Measurements from ENCODE around the gene NFKB1.
"Not testable (repeated sequence)": the region's sequence is repeated elsewhere in the genome, so short reads cannot be mapped to it uniquely, and the experiment has no call there.

The NFKB1 gene

DNA sequence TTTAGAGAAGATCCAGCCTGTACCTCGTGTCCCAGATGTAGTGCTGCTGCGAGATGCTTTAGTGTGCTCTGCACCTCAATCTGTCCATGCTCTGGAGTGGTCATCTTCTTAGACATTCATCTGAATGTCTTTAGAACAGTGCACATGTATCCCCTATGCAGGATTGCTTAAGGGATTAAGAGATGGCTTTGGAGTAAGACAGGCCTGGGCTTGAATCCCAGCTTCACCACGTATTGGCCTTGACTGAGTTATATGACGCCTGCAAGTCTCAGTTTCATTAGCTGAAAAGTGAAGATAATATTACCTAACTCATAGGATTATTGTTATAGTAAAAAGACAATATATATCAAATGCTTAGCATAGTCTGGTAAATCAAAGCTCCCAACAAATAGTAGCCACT lies 98.3 kb downstream of the NFKB1 start:
- DNase-seq (ENCODE audit: low read depth), result no peak

DNA sequence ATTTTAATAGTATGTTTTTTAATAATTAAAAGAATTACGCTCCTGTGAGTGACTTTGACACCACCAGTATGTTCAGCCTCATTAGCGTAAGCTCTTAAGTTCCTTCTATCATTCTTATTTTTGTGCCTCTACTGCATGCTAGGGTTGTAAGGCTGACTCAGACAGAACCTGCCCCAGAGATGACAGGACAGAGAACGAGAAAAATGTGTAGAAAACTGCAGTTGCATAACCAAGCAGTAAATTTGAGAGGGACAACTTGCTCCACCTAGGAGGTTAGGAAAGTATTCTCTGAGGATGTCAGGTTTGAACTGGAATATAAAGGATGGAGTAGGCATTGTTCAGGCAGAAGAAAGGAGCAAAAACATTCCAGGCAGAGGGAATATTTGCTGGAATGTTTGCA lies 98.7 kb downstream of the NFKB1 start:
- DNase-seq (ENCODE audit: low read depth), result no peak

DNA sequence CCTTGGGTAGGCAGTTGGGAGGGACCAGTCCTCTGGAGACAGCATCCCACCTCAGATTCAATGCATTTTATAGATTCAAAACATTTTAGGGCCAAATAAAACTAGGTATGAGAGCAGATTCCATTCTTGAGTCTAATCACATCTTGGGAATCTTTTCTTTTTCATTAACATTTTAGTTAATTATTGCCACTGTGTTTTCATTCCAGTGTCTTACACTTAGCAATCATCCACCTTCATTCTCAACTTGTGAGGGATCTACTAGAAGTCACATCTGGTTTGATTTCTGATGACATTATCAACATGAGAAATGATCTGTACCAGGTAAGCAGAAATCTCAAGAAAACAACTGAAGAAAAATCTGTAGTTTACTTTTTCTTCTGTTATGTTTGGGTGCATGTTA lies 99.5 kb downstream of the NFKB1 start:
- DNase-seq (ENCODE audit: low read depth), result no peak

DNA sequence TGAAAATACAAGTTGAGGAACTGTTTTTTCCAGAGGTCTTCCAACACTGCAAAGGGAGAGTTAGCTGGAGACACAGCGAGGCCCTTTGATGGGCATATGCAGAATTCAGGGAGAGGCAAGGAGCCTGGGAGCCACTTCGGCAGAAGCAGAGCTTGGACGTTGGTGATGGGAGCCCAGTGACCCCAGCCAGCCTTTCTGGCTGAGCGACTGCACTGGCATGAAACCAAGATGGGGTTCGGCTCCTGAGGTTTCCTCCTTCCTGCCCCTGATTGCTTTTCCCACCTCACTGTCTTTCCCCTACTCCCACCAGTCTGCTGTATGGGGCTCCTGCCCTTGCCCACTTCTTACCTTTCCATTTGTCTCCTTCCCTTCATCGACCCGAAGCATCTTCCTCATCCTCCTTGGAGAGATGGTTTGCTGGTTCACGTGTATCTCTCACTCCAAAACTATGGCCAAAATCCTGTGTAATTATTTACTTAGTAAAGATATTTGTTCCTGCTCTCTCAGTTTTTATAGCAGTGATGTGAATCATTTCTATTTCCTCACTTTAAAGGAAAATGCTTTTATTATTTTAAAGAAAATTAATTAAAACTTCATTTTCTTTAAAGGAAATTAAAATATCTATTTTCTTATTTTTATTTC lies 100.5 kb downstream of the NFKB1 start:
- no peak for DNase-seq (ENCODE audit: low read depth)

DNA sequence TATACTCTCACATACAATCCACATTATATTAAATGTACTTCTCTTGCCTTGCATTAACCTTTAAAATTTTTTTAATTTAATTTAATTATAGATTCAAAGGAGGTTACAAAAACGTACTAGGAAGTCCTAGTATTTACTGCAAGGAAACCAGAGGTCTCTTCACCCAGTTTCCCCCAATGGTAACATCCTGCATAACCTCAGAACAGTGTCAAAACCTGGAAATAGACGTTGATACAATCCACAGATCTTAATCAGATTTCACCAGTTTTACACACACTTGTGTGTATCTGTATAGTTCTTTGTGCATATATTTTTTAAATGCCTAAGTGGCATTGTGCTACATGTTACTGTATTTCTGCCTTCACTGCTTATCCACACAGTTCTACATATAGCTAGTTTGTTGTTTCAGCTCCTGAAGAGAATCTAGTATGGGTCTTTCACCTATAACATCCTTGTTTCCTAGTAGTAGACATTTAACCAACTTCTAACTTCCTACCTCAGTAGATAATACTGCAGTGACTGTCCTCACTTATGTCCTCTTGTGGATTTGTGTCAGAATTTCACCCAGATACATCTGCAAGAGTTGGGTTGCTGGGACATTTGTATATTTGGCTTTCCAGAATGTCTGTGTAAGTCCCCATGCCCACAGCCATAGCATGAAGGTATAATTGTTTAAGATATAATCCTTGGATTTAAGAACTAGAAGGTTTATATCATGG lies 103.2 kb downstream of the NFKB1 start:
- DNase-seq (ENCODE audit: low read depth), result no peak

DNA sequence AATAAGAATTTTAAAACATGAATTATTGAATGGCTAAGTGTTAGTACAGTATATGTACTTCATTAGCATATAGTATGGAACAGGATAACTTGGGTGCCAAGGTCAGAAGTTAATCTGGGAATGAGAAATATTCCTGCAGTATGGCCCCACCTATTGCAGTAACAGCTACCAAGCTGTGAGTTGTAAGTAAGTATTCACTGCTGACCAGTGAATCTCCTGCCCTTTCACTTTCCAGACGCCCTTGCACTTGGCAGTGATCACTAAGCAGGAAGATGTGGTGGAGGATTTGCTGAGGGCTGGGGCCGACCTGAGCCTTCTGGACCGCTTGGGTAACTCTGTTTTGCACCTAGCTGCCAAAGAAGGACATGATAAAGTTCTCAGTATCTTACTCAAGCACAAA lies 105.1 kb downstream of the NFKB1 start:
- DNase-seq (ENCODE audit: low read depth), result no peak

DNA sequence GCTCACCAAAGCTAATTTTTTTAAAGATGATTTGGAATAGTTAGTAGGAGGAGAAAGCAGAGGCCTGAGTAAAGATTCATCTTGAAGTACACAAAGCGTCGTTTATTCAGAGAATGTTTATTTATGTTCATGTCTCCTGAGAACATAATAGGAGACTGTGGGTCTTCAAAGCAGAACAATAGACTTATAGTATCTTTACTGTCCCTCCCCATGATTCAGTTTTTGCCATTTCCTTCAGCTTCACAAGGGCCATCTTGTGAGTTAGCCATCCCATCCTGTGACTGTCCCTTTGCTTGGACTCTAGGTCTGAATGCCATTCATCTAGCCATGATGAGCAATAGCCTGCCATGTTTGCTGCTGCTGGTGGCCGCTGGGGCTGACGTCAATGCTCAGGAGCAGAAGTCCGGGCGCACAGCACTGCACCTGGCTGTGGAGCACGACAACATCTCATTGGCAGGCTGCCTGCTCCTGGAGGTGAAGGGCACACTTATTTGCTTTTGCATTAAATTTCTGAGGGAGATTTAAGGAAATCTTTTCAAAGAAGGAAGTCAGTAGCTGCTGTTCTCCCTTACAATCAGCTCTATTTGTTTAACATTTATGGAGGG lies 105.8 kb downstream of the NFKB1 start:
- DNase-seq (ENCODE audit: low read depth), result no peak

DNA sequence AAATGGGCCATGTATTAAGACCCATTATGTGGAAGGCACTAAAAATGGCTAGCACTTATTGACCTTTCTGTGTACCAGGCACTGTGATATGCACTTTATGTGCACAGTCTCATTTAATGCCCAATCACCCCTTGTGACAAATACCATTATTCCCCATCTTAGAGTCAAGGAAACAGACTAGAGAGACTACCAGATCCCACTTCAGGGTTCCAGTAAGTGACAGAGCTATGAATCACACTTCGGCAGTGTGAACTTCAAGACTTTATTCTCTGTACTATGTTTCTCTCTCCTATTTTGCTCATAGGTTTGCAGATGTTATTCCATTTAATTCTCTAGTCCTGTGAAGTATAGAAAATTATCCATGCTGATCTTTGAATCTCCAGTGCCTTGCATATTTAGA lies 107.0 kb downstream of the NFKB1 start:
- no peak for DNase-seq (ENCODE audit: low read depth)

DNA sequence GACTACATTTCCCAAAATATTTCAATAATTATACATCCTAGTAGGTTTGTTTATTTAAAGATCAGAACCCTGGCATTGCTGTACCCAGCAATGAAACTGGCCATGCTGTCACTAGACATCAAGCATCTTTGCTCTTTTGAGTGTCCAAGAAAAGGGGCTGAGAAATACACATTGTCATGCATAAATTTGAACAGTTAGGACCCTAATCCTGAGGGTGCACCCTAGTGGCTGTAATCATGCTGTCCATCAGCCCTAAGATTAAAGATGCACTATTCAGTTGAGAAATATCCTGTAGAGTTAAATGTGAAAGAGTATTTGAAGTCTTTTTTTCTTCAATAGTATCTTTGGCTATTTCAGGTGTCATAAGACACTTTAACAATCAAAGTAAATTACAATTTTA lies 108.8 kb downstream of the NFKB1 start:
- DNase-seq (ENCODE audit: low read depth), result no peak

DNA sequence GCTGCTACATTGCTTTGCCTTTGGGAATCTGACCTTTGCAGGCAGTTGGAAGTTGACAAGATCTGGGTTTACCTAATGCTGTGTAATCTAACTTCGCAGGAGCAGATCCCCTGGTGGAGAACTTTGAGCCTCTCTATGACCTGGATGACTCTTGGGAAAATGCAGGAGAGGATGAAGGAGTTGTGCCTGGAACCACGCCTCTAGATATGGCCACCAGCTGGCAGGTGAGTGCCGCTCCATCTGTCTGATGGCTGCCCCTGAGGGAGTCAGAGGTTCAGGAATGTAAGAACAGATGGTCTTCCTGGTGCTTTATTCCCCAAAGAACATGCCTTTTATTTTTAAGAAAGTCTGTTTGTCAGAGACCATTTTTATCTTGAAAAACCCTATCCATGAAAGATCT lies 109.3 kb downstream of the NFKB1 start:
- no peak for DNase-seq (ENCODE audit: low read depth)

DNA sequence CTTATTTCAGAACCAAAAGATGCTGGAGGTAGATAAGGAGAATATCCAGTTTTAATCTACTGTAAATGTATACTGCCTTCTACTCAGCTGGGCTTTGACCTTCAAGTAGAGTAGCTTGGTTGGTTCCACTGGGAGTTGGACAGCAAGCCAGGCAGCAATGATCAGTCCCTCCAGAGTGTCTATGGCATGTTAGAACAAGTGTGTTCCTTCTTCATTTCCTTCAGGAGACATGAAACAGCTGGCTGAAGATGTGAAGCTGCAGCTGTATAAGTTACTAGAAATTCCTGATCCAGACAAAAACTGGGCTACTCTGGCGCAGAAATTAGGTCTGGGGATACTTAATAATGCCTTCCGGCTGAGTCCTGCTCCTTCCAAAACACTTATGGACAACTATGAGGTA lies 111.1 kb downstream of the NFKB1 start:
- DNase-seq (ENCODE audit: low read depth), result no peak

DNA sequence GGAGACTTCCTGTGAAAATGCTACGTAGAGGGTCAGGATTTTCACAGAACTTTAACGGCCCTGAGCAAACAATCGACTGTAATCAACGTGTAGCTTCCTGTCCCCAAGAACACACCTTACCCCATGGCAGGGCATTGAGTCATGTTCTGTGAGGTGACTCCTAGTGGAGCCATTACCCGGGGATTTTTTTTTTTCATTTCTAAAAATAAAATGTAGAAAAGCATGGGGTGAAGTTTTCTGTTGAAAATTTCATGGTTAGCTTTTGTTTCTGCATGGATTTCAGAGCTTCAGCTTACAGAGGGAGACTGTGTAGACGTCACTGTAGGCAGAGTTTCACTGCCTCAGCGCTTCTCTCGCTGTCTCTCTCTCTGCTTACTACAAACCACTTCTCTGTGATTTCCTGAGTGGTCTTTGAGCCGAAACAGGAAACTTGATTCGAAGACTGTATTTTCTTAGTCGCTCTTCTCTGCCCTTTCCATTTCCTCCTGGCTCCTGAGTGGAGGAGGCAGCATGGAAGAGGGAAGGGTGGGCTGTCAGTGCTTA lies 111.7 kb downstream of the NFKB1 start:
- DNase-seq (ENCODE audit: low read depth), result no peak

DNA sequence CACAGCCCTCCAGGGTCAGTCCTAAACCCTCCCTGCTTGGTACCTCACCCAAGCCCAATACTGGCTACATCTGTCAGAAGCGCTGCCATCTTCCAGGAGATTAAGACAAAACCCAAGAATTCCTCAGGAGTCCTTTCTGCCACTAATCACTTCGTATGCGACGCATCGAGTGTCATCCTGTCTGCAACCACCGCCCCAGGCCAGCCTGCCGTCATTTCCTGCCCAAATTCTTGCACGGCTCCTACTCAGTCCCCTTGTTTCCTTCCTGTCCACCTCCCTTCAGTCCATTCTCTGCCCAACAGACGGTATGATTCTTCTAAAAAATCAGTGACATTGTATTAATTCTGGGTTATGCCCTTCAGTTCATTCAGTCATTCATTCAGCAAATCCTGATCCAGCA lies 113.6 kb downstream of the NFKB1 start:
- no peak for DNase-seq (ENCODE audit: low read depth)

DNA sequence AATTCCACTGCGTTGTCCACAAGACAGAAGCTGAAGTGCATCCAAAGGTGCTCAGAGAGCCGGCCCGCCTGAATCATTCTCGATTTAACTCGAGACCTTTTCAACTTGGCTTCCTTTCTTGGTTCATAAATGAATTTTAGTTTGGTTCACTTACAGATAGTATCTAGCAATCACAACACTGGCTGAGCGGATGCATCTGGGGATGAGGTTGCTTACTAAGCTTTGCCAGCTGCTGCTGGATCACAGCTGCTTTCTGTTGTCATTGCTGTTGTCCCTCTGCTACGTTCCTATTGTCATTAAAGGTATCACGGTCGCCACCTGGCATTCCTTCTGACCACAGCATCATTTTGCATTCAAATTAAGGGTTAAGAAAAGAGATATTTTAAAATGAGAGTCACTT lies 115.5 kb downstream of the NFKB1 start:
- DNase-seq (ENCODE audit: low read depth), result no peak

DNA sequence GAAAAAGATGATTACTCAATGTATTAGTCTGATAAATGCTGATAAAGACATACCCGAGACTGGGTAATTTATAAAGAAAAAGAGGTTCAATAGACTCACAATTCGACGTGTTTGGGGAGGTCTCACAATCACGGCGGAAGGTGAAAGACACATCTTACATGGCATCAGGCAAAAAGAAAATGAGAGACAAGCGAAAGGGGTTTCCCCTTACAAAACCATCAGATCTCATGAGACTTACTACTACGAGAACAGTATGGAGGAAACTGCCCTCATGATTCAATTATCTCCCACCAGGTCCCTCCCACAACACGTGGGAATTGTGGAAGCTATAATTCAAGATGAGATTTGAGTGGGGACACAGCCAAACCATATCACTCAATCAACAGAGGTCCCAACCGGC lies 117.9 kb downstream of the NFKB1 start:
- not testable (repeated sequence) for DNase-seq (ENCODE audit: low read depth)

DNA sequence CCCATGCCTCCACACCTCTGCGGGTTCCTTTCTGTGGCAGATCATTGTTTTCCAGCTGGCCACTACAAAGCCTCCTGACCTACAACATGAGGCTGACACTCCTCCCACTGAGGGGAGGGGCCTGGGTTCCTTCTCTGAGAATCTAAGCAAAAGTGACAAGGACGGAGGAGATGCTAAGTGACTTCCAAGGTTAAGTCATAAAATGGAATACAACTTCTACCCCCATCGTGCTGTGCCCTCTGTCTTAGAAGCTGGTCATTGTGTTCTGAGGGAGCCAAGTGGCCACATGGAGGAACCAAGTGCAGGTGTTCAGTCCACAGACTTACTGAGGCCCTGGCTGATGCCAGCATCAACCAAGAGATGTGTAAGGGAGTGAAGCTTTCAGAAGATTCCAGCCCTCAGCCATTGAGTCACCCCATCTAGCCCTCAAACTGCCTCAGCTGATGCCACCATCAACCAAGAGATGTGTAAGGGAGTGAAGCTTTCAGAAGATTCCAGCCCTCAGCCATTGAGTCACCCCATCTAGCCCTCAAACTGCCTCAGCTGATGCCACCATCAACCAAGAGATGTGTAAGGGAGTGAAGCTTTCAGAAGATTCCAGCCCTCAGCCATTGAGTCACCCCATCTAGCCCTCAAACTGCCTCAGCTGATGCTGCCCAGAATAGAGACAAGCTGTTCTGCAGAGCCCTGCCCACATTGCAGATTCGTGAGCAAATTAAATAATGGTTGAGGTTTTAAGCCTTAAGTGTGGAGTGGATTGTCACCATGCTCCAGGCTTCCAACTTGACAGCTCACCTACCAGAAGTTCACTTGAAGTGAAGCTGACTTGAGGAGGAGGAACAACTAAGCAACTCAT lies 118.8 kb downstream of the NFKB1 start:
- DNase-seq (ENCODE audit: low read depth), result not testable (repeated sequence)

DNA sequence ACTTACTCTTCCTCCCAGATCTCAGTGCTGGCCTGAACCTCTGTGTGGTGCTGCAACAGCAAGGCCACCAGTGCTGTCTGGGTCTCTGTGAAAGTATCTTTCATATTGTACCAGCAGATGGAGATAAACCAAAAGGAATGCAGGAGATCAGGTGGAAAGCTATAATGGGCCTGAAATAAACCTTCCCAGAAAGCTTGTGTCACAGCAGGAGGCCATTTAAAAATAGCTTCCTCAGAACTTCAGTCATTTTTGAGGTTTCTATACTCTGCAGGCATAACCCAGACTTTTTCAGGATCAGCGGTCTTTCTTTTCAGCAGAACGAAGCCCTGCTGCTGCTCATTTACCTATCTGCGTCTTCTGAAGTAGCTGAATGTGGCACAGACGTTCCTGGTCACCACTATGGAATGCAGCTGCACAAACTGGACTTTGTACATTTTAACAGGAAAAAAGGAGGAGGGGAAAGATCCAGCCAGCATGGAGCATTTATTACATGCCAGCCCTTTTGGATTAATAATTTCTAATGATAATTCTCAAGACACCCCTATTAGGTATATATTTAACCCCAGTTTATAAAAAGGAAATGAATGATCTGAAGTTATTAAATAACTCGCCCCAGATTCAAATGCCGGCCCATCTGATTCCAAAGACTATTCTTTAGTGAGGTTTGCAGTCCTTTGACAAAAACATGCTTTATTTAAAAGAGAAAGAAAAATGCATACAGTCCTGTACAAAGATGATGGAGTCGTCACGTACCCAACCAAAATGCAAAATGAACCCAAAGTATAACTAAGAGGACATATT lies 119.7 kb downstream of the NFKB1 start:
- DNase-seq (ENCODE audit: low read depth), result no peak

DNA sequence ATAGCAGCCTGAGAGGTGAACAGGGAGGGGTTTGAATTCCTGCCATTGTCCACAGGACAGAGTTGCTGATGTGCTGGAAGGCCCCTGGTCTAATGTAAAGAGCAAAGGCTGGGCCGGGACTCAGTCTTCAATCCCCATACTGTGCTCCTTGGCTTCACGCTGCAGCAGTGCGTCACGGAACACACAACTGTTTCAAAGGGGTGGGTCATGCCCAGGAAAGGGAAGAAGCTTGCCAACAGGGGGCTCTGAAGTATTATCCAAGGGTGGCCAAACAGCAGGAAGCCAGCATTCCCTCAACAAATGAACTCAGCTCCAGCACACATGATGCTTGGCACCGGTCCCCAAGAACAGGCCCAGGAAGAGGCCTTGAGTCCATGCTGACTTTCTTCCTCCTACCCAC lies 122.5 kb downstream of the NFKB1 start:
- no peak for DNase-seq (ENCODE audit: low read depth)

DNA sequence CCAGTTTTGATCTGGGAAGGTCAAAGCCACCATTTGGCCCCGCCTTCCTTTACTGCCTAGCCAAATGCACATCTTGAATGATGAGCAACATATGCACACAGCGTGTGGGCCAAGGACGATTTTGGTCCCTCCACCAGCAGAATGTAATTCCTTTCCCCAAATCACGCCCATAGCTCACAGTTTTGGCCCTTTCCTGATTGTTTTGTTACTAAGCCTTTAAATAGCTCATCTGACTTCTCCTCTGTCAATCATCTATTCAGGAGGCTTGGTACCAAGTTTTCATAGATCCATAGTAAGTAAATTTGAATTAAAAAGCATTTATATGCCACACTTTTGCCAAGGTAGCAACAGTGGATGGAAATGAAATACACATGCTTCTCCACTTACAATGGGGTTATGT lies 123.3 kb downstream of the NFKB1 start:
- no peak for DNase-seq (ENCODE audit: low read depth)

DNA sequence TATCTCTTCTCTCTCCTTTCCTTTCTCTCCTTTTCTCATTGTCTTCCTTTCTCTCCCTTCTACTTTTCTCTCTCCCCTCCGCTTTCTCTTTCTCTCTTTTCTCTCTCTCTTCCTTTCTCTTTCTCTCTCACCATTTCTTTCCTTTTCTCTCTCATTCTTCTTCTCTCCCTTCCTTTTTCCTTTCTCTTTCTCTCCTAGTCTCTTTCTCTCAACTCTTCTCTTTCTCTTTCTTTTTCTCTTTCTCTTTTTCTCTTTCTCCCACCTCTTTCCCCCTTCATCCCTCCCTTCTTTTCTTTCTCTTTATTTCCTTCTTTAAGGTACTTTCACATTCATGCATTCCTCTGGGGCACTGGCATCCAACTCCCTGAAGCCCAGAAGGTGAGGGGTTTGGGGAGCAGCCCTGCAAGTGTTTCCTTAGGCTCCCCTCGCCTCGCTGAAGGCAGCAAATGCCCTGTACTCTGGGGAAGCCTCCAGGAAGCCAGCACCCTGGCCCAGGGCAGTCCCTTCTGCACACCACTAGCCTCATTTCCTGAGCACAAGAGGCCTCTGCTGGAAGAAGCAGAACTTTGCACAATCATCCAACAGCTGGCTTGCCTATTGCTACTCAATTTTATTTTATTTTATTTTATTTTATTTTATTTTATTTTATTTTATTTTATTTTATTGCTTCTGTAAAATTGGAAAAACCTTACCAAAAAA lies 124.2 kb downstream of the NFKB1 start:
- peak; percentile 42 for DNase-seq (ENCODE audit: low read depth)
